T-helper 1 cell (primary cell): ENCODE measurements around the gene SERTAD1.
A peak's percentile ranks its signal among the peaks of the same experiment; 100 is the strongest.
"Not testable (repeated sequence)": the region's sequence is repeated elsewhere in the genome, so short reads cannot be mapped to it uniquely, and the experiment has no call there.

ENCODE experiments used
- DNase-seq, 5 donors: peaks; one replicate each; pipeline ENCODE4 v3.0.0-alpha.2; 2012 to 2020
- total RNA-seq, 4 donors: gene quantifications; one replicate each; lab custom pipeline; 2026; lab: John Stamatoyannopoulos, UW

The SERTAD1 gene
- total RNA-seq = 93.3 to 218 (median 116) reads per million in 4 donors

DNA sequence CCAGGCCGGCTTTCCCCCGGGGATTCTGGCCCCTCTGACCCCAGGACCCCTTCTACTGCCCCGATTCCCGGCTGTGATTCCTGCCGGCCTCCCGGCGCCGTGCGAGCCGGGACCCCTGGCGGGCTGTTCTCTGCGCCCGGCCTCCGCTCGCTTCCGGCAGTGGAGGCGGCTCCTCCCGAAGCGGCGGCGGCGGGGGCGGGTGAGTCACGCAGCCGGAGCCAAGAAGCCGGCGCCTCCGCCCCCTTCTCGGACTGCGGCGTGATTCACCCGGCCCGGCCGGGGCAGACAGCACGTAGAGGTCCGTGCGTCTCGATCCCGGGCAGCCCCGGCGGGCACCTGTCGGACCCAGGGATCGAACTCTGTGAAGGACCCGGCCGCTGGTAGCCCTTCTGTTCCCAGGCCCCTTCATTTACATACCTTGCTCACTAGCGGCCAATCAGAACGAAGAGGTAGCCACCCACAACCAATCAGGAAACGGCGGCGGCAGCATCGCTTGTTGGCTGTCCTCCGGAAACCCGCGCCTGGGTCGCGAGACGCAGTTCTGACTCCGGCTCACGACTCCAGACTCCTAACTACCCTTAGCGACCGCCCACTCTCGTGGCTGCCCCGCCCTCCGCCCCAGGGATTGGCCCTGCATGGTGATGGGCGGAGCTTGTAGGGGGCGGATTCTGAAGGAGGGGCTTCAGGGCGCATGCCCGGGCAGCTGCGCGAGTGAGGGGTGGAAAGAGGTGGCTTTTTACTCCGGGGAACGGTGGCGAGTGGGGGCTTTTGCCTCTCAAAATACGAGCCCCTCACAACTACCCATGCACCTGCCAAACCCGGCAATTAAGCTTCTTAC lies at the start of gene SERTAD1:
TSS of gene SERTAD1 (minus strand) at position 543 of the 838 bp plus-strand sequence. CDS start 2,446 bp downstream, outside the sequence.
- DNase-seq = peak; percentile 100

DNA sequence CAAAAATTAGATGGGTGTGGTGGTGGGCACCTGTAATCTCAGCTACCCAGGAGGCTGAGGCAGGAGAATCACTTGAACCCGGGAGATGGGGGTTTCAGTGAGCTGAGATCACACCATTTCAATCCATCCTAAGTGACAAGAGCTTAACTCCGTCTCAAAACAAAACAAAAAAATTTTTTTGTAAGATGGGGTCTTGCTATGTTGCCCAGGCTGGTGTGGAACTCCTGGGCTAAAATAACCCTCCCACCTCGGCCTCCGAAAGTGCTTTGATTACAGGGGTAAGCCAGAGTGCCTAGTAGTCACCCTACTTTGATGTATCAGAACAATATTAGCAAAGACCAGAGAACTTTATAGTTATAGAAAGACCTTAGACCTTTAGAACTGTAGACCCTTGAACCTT lies 48.9 kb upstream of the SERTAD1 start:
- no peak for DNase-seq

DNA sequence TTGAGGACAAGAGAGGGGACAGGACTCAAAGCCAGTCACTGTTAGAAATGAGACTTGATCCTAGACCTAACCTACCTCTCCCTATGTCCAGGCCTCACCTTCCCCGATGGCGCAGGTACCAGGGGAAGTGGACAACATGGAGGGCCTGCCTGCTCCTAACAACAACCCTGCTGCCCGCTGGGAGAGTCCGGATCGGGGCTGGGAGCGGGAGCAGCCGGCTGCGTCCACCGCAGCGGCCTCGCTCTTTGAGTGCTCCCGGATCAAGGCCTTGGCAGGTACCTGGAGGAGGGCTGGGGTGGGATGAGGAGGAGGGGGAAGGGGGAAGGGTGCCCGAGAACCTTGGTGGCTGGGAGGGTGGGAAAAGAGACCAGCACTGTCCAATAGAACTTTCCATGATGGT lies 46.7 kb upstream of the SERTAD1 start:
- no peak for DNase-seq

DNA sequence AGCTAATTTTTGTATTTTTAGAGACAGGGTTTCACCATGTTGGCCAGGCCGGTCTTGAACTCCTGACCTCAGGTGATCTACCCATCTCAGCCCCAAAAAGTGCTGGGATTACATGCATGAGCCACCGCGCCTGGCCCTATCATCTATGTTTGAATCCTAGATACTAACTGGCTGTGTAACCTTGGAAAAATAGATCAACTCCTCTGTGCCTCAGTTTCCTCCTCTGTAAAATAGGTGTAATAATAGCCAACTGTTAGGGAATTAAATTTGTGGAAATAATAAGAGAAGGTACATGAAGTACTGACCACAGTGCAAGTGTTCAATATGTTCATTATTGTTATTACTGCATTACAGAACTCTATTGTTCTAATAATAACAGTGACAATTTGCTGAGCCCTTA lies 45.3 kb upstream of the SERTAD1 start:
- no peak for DNase-seq

DNA sequence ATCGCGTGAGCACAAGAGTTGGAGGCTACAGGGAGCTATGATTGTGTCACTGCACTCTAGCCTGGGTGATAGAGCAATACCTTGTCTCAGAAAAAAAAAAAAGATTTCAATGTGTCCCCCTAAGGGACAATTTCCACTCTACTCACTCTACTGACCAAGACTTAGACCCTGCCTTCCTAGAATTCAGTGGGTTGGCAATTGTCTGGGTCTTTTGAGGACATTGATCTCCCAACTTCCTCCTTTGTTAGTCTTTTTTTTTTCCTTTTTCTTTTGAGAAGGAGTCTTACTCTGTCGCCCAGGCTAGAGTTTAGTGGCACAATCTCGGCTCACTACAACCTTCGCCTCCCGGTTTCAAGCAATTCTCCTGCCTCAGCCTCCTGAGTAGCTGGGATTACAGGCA lies 43.2 kb upstream of the SERTAD1 start:
- DNase-seq = no peak

GRCh38 chr19:40466985-40467734 lies 41.4 kb upstream of the SERTAD1 start, which contains the start of gene SPTBN4:
SPTBN4 (plus strand) TSS chr19:40467001; CDS start chr19:40472622, 5,621 bp downstream.
- DNase-seq = peak in 1 of 5 donors; percentile 21

DNA sequence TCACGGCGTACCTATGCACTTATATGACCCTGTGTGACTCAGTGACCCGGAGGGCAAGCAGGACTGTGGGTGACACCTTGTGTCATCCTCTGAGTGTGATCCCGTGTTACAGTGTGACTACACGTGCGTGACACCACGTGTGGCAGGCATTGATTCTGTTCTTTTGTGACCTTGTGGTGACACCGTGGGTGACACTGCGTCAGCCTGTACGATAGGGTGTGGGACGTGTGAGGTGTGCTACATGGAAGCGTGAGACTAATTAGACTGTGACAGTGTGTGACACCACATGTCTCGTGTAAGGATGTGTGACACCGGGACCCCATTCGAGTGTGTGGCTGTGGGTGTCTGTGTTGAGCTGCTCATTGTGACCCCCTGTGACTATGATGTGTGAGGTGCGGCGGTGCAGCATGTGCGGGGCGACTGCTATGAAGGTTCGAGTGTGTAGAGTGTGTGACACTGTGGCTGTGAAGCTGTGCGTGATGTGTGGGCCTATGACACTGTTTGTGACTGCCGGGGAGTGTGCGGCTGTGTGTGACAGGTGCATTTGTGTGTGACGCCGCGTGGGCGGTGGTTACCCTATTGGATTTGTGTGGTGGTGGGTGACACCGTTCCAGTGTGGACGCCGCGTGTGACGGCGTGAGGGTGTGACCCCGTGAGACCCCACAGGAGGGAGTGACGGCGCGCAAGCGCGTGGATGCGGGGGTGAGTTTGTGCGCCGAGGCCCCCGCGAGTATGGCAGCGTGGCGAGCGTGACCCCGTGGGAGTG lies 40.6 kb upstream of the SERTAD1 start:
- DNase-seq = peak in 2 of 5 donors; percentile 60 to 62

- DNase-seq = peak; percentile 99 to 100 (median 99)
Observed at GRCh38 chr19:40465557-40466218, 39.9 kb upstream of the SERTAD1 start, which contains the start of gene BLVRB. BLVRB (minus strand) TSS chr19:40465745; CDS start chr19:40465688, 57 bp downstream.

GRCh38 chr19:40465025-40465556 lies 39.3 kb upstream of the SERTAD1 start:
- DNase-seq = peak in 3 of 5 donors; percentile 11 to 61 (median 17)

DNA sequence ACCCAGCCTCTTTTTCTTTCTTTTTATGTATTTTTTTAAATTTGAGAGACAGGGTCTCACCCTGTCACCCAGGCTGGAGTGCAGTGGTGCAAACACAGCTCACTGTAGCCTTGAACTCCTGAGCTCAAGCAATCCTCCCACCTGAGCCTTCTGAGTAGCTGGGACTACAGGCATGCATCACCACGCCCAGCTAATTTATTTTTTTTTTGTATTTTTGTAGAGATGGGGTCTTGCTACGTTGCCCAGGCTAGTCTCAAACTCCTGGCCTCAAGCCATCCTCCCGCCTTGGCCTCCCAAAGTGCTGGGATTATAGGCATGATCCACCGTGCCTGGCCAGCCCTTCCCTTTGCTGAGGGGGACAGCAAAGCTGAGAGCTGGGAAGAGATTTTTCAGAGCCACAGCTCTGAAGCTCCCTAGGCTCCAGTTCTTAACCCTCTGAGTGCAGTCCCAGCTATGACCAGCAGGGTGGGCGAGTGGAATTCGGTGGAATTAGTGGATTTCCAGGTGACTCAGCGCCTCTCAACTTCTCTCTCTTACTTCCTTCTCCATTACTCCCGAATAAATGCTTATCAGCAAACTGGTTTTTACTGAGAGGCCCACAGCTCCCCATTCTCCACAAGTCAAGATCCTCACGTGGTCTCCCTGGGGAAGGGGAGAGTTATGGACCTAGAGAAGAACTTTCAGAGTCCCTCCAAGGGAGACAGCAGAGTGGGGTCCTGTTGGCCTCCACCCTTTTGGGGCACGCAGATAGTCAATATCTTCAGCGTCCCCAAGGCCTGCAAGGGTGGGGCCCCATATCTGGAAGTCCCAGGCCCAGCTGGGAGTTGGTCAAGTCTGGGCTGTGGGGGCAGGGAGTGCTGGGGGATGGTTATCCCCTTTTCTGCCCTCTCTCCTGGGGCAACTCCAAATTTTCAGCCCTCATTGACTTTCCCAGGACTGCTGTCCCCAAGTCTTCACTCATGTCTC lies 38.5 kb upstream of the SERTAD1 start:
- DNase-seq = peak; percentile 36 to 71 (median 48)

GRCh38 chr19:40463587-40464037 lies 37.8 kb upstream of the SERTAD1 start:
- not testable (repeated sequence) for DNase-seq

DNA sequence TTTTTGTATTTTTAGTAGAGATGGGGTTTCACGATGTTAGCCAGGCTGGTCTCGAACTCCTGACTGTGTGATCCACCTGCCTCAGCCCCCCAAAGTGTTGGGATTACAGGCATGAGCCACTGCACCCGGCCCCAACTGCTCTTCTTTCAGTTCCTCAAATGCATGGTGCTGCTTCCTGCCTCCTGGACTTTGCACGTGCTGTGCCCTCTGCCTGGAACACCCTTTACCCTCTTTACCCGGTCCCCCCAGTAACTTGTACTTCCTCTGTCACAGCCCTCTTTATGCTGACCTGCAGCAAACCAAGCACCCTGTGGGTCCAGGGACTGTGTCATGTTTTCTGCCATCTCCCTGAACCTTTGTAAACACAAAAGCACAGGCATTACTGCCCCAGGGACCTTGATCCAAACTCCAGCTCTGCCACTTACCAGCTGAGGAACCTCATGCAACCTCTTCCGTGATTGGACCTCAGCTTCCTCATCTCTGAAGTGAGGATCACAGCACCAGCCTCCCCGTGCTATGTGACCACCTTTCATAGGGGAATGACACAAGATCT lies 36.0 kb upstream of the SERTAD1 start:
- DNase-seq = no peak

GRCh38 chr19:40460185-40460584 lies 34.4 kb upstream of the SERTAD1 start:
- DNase-seq = no peak

DNA sequence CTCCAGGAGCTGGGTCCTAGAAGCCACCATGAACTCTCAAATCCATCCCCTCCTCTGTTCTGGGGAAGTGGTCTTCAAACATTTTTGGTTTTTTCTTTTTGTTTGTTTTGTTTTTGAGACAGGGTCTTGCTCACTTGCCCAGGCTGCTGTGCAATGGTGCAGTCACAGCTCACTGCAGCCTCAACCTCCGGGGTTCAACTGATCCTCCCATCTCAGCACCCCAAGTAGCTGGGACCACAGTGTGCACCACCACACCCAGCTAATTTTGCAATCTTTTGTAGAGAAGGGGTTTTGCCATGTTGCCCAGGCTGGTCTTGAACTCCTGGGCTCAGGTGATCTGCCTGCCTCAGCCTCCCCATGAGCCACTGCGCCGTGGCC lies 32.8 kb upstream of the SERTAD1 start:
- no peak for DNase-seq

DNA sequence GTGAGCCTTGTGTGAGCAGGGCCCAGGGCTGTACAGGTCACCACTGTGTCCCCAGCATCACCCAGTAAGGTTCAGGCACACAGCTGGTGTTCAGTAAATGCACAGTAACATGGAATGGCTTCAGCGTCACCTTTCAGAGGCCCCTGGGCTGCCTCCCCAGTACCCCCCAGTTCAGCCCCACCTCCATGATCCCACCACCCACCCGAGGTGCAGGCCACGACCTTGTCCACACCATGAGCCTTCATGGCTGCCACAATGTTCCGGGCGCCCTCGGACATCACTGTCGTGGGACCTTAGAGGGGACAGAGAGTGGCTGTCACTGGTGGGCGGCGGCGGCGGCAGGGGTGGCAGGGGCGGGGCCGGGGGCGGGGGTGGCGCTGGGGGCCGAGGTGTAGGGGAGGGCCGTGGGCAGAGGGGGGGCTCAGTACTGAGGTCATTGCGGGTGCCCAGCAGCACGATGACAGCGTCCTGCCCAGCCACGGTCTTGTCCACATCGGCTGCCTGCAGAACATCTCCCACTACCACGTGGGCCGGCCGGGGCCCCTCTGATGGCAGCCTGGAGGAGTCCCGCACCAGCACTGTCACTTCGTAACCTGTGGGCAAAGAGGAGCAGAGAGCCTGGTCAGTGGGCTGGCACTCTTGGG lies 32.3 kb upstream of the SERTAD1 start:
- DNase-seq = no peak

GRCh38 chr19:40457048-40457447 lies 31.3 kb upstream of the SERTAD1 start:
- no peak for DNase-seq

DNA sequence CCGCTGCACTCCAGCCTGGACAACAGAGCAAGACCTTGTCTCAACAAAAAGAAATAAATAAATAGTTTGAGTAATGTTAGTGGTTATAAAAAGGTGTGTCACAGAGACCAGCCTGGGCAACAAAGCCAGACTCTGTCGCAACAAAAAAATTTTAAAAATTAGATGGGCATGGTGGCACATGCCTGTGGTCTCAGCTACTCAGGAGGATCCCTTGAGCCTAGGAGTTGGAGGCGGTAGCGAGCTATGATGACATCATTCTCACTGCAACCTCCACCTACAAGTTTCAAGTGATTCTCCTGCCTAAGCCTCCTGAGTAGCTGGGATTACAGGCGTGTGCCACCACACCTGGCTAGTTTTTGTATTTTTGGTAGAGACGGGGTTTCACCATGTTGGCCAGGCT lies 28.2 kb upstream of the SERTAD1 start:
- DNase-seq = not testable (repeated sequence)

DNA sequence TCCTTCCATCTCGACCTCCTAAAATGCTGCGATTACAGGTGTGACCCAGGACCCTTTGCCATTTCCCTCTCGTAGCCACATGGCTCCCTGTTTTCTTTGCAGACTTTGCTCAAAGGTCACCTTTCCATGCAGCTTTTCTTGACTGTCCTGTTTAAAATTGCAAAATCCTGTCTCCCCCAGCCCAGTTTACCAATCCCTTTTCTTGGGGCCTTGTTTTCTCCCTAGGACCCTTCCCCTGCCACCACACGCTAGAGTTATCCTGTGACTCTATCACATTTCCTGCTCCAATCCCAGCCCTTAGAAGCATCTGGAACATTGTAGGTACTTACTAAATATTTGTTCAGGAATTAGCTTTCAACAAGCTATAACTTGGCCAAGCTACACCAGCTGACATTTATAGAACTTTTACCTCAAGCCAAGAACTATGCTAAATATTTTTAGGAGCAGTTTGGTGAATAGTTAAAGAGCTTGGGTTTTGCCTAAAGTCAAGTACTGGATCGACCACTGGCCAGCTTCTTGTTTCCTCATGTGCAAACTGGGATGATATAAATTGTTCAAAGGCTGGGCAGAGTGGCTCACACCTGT lies 27.5 kb upstream of the SERTAD1 start:
- no peak for DNase-seq

DNA sequence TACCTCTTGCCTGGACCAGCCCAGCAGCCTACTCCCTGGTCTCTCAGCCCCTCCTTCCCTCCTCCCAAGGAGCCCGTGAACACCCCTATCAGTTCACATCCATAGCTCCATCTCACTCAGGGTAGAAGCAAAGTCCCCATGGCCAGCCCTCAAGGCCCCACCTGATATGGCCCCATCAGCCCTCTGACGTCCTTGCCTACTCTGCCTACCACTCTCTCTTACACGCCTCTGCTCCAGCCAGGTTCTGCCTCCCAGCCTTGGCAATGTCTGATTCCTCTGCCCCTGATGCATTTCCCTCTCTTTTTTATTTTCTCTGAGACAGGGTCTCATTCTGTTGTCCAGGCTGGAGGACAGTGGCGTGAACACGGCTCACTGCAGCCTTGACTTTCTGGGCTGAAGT lies 26.2 kb upstream of the SERTAD1 start:
- no peak for DNase-seq
